PC-9 (cell line): Measurements from ENCODE around the gene MYO1G. TPM values are rescaled to one million over a fixed set of nuclear protein-coding genes. Genes with fewer than 3 reads are reported as not detected.
"Not testable (repeated sequence)": the region's sequence is repeated elsewhere in the genome, so short reads cannot be mapped to it uniquely, and the experiment has no call there.

Experiments used
- BruUV-seq: library from RNA; stranded (reverse); fragments of 400-500 nt; replicated peaks from 2 replicates; lab custom pipeline; 2021; lab: Mats Ljungman, UMichigan
- CTCF ChIA-PET: fragments of 300-600 bp; sonication (Branson Sonifier 250); formaldehyde crosslinking; loops from one replicate; lab custom pipeline; 2022; ENCODE audit warnings: antibody characterized with exemption; lab: Charles Lee
- POLR2A ChIA-PET: fragments of 300-600 bp; sonication (Branson Sonifier 250); formaldehyde crosslinking; loops from one replicate; lab custom pipeline; 2022; ENCODE audit warnings: antibody characterized with exemption; ENCODE audit not compliant: unreplicated experiment; lab: Charles Lee
- DNase-seq, 2 experiments: peaks; one replicate each; pipeline versions ENCODE4 v3.0.0 to v3.0.0-alpha.2; 2015 to 2022; ENCODE audit warnings: mixed read lengths in 1 of 2
- H2AFZ ChIP-seq: fragments of 200-600 bp; sonication (generic); 2 replicates; pipeline ENCODE4 v1.8.1; 2017; ENCODE audit warnings: antibody characterized with exemption
- H3F3A ChIP-seq: fragments of 200-600 bp; sonication (generic); 2 replicates; pipeline ENCODE4 v1.8.1; 2017; ENCODE audit warnings: antibody characterized with exemption, mild to moderate bottlenecking, low read depth; ENCODE audit not compliant: insufficient read depth
- H3K27ac ChIP-seq: fragments of 200-600 bp; sonication (generic); 2 replicates; pipeline ENCODE4 v1.6.1; 2016; ENCODE audit warnings: mixed run types
- H3K27me3 ChIP-seq: fragments of 200-600 bp; sonication (generic); 2 replicates; pipeline ENCODE4 v1.6.1; 2016; ENCODE audit warnings: low read depth, mixed run types; ENCODE audit not compliant: insufficient read depth
- H3K36me3 ChIP-seq: fragments of 200-600 bp; sonication (generic); 2 replicates; pipeline ENCODE4 v1.6.1; 2016; ENCODE audit warnings: low read depth, mixed run types
- H3K4me1 ChIP-seq: fragments of 200-600 bp; sonication (generic); replicated peaks from 2 replicates; pipeline ENCODE4 v1.6.1; 2016; ENCODE audit warnings: mixed run types; ENCODE audit not compliant: insufficient read depth
- H3K4me2 ChIP-seq: fragments of 200-600 bp; sonication (generic); 2 replicates; pipeline ENCODE4 v1.6.1; 2017; ENCODE audit warnings: mixed run types
- H3K4me3 ChIP-seq: fragments of 200-600 bp; sonication (generic); 2 replicates; pipeline ENCODE4 v1.6.1; 2016; ENCODE audit warnings: mixed run types
- H3K79me2 ChIP-seq: fragments of 200-600 bp; sonication (generic); 2 replicates; pipeline ENCODE4 v1.6.1; 2017; ENCODE audit warnings: low read depth, mixed run types
- H3K9me2 ChIP-seq: fragments of 200-600 bp; sonication (generic); 2 replicates; pipeline ENCODE4 v1.8.1; 2017; ENCODE audit warnings: mild to moderate bottlenecking; ENCODE audit not compliant: insufficient read depth
- H3K9me3 ChIP-seq: fragments of 200-600 bp; sonication (generic); 2 replicates; pipeline ENCODE4 v1.8.1; 2016; ENCODE audit warnings: low read depth; ENCODE audit not compliant: insufficient read depth
- H4K20me1 ChIP-seq: fragments of 200-600 bp; sonication (generic); 2 replicates; pipeline ENCODE4 v1.8.1; 2017; ENCODE audit not compliant: insufficient read depth
- CTCF ChIP-seq: fragments of 200-600 bp; sonication (generic); conservative IDR thresholded peaks from 2 replicates; pipeline ENCODE4 v1.6.1; 2017; ENCODE audit warnings: mixed run types, antibody characterized with exemption, mild to moderate bottlenecking, moderate library complexity
- EZH2 ChIP-seq: fragments of 200-600 bp; sonication (generic); IDR thresholded peaks from 2 replicates; pipeline ENCODE4 v1.8.0; 2017; ENCODE audit warnings: antibody characterized with exemption, low read depth
- intact Hi-C: fragments of 100-400 bp; cut with micrococcal nuclease; formaldehyde crosslinking; loops from one replicate; pipeline ENCODE4 v1.10.0; 2022; ENCODE audit not compliant: unreplicated experiment
- total RNA-seq: library from RNA; stranded (reverse); gene quantifications from 2 replicates; pipeline ENCODE4 v1.2.3, GENCODE V29; 2021

The MYO1G gene
- total RNA-seq, 1 experiment from 2014 or later = 0.24 TPM

GRCh38 chr7:45026984-45027773 is 48.4 kb upstream of the MYO1G start:
- no peak for DNase-seq
- Histone ChIP-seq H3K9me3 (no peaks in the 10 kb centered on the region), H3K4me2 (no peak overlapping the region), H3K27me3 (no peaks in the 10 kb centered on the region), H4K20me1 (no peaks in the 10 kb centered on the region), H3F3A (no peaks in the 10 kb centered on the region), H3K4me1 (no peaks in the 10 kb centered on the region), H3K79me2 (no peaks in the 10 kb centered on the region), H2AFZ (no peak overlapping the region), H3K36me3 (no peaks in the 10 kb centered on the region), H3K4me3 (no peak overlapping the region), H3K9me2 (no peaks in the 10 kb centered on the region), H3K27ac (no peak overlapping the region)
- TF ChIP-seq EZH2 (no peak), CTCF (no peak)
- CTCF ChIA-PET = no interaction called here
- BruUV-seq = no TSS peak
- intact Hi-C loops = no loop called here
- POLR2A ChIA-PET = no interaction called here

GRCh38 chr7:45026013-45026412 is 47.2 kb upstream of the MYO1G start:
- POLR2A ChIA-PET = no interaction called here

GRCh38 chr7:45025473-45025872 is 46.7 kb upstream of the MYO1G start:
- H3K9me2 ChIP-seq, POLR2A ChIA-PET, H4K20me1 ChIP-seq, intact Hi-C loops, H3K4me2 ChIP-seq, H3F3A ChIP-seq, H3K4me1 ChIP-seq, H3K36me3 ChIP-seq, H2AFZ ChIP-seq, H3K79me2 ChIP-seq, CTCF ChIA-PET, H3K9me3 ChIP-seq, H3K27me3 ChIP-seq, DNase-seq, H3K4me3 ChIP-seq, H3K27ac ChIP-seq, BruUV-seq: not testable (repeated sequence)

More at GRCh38 chr7:45026013-45026412, 47.2 kb upstream of the MYO1G start:
- Histone ChIP-seq H3F3A (no peaks in the 10 kb centered on the region), H3K4me2 (no peak overlapping the region), H2AFZ (no peak overlapping the region), H3K79me2 (no peaks in the 10 kb centered on the region), H3K36me3 (no peaks in the 10 kb centered on the region), H3K4me1 (no peaks in the 10 kb centered on the region), H3K27me3 (no peaks in the 10 kb centered on the region), H3K9me3 (no peaks in the 10 kb centered on the region), H3K4me3 (no peak overlapping the region), H4K20me1 (no peaks in the 10 kb centered on the region), H3K9me2 (no peaks in the 10 kb centered on the region), H3K27ac (no peak overlapping the region)
- CTCF ChIA-PET = no interaction called here
- TF ChIP-seq CTCF (no peak), EZH2 (no peak)
- no peak for DNase-seq
- no TSS peak for BruUV-seq
- intact Hi-C loops = no loop called here
